GM19455 (cell line): ENCODE results near the gene CENPP.

Experiments
- ATAC-seq: cut with Tn5 transposase; IDR thresholded peaks from one replicate; pipeline ENCODE4 v1.9.1; 2021; ENCODE audit not compliant: unreplicated experiment

Gene CENPP

DNA sequence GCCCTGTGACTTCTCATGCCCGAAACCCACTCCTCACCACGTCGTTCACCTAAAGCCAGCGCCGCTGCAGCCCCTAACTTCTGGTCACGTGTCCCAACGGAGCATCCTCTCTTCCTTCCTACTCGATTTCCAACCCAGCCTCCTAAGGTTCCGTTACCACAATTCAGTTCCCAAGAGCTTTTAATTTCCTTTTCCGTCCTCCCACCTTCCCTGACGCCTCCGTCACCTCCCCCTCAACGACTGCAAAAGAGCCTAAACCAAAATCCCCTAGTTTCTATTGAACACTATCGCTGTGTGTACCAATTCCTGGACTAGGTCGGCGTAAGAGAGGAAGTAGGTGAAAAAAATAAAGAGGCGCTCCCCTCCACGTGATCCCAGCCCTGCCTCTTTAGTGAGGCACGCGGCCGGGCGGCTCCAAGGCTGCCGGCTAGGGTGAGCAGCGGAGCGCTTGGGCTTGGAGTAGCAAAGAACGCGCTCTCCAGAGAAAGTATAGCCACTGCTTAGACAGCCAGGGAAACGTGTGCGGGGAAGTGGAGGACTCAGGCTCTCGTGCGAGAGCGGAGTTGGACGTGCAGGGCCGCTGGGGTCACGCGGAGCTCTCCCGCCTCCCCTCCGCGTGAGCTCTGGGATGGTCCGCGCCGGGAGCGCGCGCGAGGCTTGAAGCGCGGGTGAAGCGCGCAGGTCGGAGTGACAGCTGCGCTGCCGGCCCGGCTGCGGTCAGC lies at the start of gene CENPP, which contains the start of gene NOL8:
TSS of gene CENPP (plus strand) at position 685 of the 722 bp plus-strand sequence.
TSS of gene NOL8 (minus strand) at position 82 of the 722 bp plus-strand sequence. CDS start 1,189 bp downstream, outside the sequence.
- peak; percentile 91 for ATAC-seq

DNA sequence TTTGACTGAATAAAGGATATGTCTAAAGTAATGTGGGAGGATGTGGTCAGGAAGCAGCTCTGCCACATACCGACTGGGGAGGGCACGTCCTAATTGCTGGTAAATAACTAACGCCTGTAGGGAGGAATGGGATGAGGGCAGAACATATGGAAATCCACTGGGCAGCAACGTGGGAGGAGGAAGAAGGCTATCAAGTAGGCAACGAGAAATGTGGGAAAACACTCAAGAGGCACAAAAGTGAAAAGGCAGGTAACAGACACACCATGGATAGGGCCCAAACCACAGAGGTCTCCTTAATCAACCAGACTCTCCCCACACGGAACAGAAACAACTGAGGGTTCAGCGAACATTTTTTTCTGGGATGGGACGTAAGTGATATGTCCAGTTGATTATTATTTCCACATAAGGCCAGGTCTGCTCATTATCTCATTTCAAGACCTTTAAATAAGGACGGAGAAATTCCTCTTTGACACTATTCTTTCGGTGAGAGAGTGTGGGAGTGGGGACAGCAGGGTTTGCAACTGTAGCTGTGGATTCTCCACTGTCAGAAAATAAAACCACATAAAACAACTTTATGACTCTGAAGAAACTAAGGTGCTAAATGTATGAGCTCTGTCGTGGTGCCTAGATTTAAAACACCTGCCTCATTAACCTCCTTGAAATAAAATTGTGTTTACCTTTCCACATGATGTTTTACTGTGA lies 49.3 kb upstream of the CENPP start:
- no peak for ATAC-seq

DNA sequence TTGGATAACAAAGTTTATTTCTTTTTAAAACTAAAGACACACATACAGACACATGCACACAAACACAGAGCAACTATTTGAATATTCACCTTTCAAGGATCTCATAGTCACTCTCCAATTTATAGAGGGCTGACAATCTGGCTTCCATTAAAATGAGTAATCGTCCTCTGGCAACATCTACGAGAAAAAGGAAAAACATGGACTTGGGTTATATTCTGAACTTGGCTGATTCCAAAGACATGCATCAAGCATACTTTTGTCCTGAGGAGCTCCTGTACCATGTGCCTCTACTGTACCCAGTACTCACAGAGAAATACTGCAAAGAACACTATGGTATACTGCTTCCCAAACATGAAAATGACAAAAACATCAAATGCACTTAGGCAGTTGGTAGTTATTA lies 47.6 kb upstream of the CENPP start:
- no peak for ATAC-seq

DNA sequence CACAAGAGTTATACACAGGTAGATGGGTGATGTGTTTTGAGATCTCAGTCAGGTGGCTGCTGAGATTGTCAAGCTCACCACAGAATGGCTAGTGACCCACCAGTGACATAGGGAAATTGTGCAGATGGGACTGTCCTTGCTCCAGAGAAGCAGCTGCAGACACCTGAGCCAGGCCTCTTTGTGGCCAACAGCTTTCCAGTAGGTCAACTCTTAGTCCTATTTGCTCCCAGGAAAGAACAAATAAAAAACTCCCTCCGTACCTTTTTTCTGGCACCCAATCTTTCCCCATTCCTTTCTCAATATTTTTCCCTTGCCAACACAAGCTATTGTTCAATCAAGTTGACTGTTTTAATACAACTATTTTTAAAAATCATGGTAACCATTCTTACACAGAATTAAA lies 46.5 kb upstream of the CENPP start:
- no peak for ATAC-seq

DNA sequence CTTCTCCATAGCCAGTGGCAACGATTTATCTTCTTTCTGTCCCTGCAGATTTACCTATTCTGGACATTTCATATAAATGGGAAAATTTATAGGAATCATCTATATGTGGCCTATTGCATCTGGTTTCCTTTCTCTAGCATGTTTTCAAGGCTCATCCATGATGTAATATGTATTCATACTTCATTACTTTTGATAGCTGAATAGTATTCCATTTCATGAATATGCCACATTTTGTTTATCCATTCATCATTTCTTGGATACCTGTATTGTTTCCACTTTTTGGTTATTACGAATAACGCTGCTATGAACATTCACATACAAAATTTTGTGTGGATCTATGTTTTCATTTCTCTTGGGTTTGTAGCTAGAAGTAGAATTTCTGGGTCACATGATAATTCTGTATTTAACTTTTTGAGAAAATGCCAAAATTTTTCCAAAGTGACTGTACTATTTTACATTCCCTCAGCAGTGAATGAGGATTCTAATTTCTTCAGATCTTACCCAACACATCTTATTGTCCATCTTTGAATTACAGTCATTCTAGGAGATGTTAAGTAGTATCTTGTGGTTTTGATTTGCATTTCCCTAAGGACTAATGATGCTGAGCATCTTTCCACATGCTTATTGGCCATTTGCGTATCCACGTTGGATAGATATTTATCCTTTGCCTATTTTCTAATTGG lies 35.9 kb upstream of the CENPP start:
- ATAC-seq: no peak

DNA sequence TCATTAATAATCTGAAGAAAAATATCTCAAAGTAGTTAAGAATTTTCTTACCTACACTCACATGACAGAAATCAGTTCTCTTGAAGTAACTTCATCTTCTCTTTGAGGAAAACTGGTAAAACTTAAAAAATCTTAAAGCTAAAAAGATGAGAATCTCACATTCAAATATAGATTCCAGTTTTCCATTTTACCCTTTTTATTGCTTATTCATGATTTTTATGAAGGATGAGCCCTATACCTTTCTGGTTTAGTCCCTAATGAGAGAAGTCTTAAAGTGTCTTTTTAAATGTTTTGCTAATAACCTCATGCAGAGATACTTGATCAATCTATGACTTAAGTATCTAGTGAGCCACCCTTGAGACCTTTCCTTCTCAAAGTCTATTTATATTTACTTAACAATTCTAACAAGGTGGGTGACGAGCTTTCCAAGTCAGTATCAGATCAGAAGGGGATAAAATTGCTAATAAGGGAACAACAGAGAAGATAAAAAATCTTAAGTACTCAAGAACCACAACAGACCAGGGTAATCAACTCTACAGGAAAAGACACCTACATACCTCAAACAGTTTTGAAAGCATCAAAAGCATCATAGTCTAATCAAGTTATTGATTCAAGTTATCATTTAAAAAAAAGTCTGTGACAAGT lies 34.8 kb upstream of the CENPP start:
- ATAC-seq: no peak

DNA sequence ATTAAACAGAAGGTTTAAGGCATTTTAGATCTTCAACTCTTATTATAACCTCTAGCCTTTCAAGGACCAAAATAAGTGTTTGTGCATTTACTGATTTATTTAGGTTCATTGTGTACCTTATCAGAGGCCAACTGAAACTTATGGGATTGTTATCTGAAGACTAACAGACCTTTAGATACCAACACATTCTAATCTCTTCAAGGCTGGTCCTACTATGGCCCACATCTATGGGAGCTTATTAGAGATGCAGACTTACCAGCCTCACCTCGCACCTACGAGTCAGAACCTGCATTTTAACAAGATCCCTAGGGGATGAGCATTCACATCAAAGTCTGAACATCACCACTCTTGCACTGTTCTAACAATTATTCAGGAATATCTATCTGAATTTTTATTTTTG lies 34.2 kb upstream of the CENPP start:
- ATAC-seq: no peak

DNA sequence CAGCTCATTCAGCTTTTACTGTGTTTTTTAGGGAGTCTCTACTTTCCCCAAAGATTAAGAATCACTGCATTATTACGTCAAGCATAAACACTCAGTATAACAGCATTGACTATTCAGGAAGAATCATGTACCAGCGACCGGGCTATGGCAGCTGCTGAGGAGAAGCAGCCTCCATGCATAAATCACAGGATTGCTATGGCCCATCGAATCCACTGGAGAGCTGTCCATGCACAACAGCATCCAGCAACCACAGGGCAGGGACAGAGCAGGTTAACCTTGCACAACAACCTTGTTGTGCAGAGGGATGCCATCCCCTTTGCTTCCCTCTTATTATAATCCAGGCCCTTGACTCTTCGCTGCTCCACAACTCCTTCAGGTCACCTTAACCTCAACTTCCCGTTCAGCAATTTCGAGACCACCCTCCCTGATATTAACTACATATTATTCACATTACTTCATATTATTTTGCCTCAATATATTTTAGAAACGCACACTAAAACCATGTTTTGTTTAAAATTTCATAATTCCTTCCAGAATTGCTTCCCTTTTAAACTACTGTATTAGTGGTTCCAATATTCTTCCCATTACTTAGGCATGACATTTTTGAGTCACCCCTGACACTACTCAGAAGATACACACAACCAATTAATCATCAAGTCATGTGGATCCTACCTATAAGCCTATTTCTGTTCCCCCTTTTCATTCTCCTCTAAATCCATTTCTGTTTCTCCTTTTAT lies 33.2 kb upstream of the CENPP start:
- no peak for ATAC-seq

DNA sequence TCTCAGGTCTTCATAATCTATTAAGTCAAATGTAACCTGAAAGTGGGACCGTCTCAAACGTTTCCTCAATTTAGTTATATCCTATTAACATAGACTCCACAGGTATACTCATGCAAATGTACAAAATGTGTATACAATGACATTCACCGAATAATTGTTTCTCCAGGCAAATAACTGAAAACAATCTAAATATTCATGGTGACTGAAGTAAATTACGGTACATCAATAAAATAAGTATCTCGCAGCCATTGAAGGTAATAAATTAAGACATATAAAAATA lies 32.7 kb upstream of the CENPP start:
- ATAC-seq: no peak

DNA sequence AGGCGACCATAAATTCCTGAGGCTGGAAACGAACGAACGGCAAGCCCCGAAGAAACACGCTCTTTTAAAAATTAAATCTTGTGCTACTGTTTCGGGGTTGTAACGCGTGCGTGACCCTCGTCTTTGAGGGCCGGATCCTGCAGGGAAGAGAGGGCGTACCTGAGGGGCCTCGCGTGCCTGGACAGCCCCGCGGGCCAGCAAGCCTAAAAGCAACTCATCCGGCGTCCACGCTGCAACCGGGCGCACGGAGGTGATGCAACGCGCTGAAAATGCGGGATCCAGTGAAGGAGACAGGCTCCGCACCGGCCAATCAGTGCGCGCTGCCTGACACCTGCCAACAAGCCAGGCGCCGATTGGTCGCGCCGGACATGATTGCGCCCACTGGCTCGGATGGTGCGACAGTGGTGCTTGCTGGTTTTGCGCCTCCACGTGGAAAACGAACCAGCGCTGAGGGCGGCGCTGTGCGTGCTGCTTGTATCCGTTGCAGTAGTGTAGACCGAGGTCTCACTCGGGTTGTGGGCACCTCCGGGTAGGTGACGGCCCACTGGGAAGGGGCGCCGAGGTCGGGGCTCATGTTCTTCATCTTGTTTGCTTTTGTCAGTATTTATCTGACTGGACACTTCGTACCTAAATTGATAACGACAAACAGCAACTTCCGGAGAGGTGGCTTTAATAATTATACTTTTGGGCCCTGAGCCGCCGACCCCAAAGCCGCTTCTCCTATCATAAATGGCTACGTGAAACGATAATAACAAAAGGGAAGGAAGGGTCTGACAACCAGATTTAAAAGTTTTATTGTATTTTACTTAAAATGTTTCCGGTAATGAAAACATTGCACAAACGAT lies 32.1 kb upstream of the CENPP start, which contains the start of gene IARS1:
TSS of gene IARS1 (minus strand) at position 246 of the 845 bp plus-strand sequence. CDS start 4,278 bp downstream, outside the sequence.
- ATAC-seq: peak; percentile 96

DNA sequence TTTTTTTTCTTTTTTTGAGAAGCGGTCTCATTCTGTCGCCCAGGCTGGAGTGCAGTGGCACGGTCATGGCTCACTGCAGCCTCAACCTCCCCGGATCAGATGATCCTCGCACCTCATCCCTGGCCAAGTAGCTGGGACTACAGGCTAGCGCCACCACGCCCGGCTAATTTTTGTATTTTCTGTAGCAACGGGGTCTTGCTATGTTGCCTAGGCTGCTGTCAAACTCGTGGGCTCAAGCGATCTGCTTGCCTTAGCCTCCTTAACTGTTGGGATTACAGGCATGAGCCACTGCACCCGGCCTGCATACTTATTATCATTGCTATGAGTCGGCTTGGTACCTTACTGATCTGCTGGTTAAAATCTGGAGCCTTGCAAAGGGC lies 31.5 kb upstream of the CENPP start:
- ATAC-seq: no peak

DNA sequence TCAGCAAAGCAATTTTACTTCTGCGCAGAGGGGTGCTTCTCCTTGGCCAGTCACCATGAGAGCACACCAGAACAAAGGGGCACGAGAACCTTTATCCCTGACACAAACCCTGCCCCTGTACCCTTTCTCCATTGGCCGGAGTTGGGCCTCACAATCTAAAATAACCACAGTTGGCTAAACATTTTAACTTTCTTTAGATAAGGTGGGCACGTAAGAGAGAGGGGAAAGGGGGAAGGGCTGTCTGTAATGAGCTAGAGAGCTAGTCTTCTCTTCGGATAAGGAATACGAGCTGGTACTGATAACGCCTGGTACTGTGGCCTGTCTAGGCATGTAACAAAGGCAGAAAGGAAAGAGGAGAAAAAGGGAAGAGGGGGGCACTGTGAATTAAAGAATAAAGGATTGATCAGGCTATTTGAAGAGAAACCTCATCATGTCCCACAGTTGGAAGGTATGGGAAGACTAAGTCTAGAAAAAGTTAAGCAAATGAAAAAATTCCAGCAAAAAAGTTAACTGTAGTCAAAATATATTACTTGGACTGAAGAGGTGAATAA lies 30.4 kb upstream of the CENPP start:
- ATAC-seq: no peak

DNA sequence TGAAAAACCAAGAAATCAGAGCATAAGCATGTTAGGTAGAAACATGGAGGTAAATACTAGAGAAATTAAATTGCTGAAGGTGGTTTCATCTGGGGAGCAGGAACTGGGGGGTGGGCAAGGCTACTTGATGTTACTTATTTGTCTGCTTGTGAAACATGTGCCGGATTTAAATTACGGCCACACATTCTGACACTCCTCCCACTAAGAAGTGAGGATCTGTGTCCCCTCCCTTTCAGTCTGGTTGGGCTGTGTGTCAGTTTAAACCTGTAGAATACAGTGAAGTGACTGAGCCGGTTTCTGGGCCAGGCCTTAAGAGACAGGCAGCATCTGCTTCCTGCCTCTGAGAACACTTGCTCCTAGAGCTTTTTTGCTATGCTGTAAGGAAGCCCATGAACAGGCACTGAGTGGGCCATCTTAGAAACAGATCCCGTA lies 29.9 kb upstream of the CENPP start:
- ATAC-seq: no peak

DNA sequence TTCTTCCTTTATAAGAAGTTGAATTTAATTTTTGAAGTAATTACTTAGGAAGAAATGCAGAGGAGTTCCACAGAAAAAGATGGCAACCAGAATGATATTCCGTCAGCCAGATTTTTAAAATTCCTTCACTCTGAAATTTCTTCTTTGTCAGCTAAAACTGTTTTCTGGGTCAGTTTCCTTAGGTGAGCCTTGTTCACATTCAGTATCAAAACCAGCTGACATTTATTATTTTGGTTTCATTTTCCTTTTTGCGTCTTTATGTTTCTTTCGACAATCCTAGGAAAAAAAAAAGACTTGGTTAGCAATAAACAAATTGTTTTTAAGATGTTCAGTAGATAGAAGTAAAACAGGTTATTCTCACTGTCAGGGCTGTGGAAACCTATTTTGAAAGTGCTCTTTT lies 28.1 kb upstream of the CENPP start:
- no peak for ATAC-seq

DNA sequence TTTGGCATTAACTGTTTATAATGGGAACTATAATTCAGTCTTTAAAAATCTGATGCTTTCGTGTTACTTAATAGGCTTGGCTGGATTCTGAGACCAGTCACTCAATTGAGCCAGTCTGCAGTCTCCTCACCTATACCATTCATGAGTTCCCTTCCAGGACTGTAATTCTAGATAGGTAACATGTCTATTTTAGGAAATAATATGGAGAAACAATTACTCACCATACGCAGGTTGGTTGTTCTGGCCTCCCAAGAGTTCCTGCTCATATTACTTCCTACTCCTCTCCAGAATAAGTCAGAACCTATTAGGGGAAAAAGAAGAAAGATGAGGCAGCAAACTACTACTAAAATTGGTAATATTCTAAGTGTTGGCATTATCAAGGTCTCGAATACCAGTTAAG lies 27.7 kb upstream of the CENPP start:
- ATAC-seq: no peak

DNA sequence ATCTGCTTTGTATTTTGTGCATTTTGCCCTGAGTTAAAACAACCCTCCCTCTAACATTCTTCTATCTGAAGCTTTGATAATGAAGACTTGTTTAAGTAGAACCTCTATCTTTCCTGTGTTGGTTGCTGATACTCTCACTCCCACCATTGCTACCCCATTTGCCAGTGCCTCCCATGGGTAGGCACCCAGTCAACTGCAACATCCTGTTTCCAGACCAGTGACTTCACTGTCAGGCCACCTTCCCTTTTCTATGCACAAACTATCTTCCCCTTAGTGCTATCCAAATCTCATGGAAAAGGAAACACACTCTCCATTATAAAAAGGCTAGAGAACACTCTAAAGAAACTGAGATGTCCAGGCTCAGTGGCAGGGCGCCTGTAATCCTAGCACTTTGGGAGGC lies 26.6 kb upstream of the CENPP start:
- ATAC-seq: no peak

DNA sequence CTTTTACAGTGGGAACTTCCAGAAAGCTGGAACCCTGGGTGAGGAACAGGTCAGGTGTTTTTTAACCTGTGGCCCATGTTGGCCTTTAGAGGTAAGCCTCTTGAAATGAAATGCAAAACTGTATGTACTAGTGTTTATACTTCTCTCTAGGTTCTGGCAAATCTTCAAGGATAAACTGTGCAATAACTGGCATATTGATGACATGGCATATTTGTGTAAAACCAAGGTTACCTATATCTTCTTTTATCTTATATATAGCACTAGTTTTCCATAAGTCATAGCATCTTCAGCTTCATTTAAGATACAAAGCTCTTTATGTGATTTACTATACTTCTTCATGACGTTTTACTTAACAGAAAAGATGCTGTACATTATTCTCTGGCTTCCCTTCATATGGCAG lies 24.8 kb upstream of the CENPP start:
- ATAC-seq: no peak

DNA sequence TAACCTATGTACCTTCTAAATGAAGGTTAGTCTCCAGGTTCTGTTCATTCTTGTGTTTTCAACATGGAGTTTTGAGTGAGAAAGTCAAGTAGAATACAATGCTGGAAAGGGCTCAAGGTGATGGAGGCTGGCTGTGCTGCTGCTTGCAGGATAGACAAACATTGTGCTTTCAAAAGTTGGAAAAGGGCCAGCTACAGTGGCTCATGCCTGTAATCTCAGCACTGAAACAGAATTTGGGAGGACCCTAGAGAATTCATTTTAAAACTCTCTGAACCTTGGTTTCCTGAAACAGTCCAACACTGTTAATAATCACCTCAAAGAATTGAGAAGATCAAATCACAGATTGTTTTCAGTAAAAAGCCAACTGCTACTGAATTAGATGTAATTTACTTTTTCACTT lies 16.9 kb upstream of the CENPP start:
- no peak for ATAC-seq

DNA sequence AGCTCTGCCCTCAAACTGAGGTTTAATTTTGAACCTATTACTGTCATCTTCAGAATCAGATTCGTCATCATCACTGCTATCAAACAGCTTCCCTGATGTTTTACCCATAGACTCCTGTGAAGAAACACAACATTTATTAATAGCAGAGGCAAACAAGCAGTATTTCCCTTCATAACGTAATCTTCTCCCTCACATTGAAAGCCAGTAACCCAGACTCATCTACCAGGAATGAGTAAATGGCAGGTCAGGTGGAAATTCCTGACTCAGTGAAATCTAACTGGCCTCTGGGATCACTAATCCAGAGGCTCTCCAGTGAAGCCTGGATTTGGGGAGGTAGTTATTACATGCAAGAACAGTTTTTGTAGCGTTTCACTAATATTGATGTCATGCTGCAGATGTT lies 15.2 kb upstream of the CENPP start:
- ATAC-seq: no peak
